Measurements from ENCODE around the gene MBP.

MBP gene

DNA sequence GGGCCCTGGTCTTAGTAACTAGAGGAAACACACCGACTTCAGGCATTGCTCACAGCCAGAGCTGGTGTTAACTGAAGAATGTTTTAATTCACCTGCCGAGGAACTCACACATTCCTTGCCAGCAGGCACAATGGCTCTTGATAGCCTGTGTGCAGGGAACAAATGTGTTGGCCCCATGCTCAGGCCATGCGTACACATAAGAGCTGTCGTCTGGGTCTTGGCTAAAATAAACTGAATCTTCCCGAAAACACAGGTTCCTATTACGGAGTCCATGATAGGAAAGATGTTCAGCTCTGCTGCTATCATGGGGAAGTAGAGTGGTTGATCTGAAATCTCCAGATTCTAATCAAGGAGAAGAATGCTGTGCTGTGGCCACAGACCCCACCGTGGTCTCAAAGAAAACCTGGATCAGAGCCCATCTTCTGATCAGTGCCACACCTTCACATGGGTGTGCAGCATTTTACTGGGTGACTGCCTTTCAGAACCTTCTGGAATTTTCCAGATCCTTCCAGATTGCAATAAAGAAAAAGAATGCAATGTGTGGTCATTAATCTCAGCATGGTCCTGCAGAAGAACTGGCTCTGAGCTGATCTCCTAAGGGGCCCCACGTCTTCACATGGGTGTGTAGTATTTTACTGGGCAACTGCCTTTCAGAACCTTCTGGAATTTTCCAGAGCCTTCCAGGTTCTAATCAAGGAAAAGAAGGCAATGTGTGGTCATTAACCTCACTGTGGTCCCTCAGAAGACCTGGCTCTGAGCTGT lies 17.2 kb downstream of the MBP start:
- ATAC-seq: no peak

DNA sequence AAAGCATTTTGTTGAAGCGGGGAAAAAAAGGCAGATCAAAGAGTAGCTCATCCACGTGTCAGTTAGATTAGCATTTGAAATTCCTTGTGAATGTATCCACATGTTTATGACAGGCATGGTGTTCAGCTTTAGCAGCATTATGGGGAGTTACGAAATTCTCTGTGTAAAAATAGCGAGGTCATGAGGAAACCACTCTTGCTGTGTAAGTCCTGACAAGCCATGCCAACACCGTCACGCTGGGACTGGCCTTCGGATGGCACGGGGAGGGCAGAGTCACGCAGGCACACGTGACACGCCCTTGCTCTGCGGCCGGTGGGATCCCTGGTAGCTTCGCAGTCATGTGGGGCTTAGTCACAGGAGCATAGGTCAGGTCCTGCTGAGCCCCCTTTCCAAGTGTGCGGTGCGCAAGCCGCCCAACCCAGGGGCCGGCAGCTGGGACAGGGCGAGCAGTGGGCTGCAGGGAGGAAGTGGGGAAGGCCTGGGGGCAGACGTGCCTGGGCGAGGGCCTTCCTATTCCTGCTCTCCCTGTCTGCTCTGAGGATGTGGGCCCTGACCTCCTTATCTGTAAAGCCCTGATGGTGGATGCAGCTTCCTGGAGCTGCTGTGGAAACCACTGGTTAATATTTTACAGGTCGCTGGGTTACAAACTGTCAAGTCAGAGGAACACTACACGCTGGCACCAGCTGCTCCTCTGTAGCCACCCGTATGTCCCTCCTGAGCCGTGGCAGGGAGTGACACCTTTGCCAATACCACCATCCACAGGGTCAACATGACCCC lies 18.0 kb downstream of the MBP start:
- ATAC-seq: no peak
- TF ChIP-seq ZNF70 (CRISPR knock-in tag; IDR thresholded peaks at IDR 0.05) (no peak), SNAI2 (CRISPR knock-in tag; IDR thresholded peaks at IDR 0.05) (no peak), ESRRG (CRISPR knock-in tag; IDR thresholded peaks at IDR 0.05) (no peak), ZFP30 (CRISPR knock-in tag; IDR thresholded peaks at IDR 0.05) (no peak), ARNTL (CRISPR knock-in tag; IDR thresholded peaks at IDR 0.05; ENCODE audit: borderline replicate concordance, low read depth) (no peak), ZC3H10 (CRISPR knock-in tag; IDR thresholded peaks at IDR 0.05) (no peak), ZFP3 (CRISPR knock-in tag; IDR thresholded peaks at IDR 0.05) (no peak), BACH2 (CRISPR knock-in tag; IDR thresholded peaks at IDR 0.05; ENCODE audit: borderline replicate concordance) (no peak), TCF4 (CRISPR knock-in tag; IDR thresholded peaks at IDR 0.05; ENCODE audit: borderline replicate concordance) (no peak), CSDC2 (CRISPR knock-in tag; IDR thresholded peaks at IDR 0.05) (no peak), ZNF565 (CRISPR knock-in tag; conservative IDR thresholded peaks at IDR 0.05; ENCODE audit: low read depth) (no peak), OSR1 (CRISPR knock-in tag; IDR thresholded peaks at IDR 0.05) (no peak), PPARA (CRISPR knock-in tag; IDR thresholded peaks at IDR 0.05; ENCODE audit: borderline replicate concordance) (no peak), GLIS3 (CRISPR knock-in tag; IDR thresholded peaks at IDR 0.05) (no peak), ISL1 (CRISPR knock-in tag; IDR thresholded peaks at IDR 0.05) (no peak)
- TF ChIP-seq, protein P1, sequence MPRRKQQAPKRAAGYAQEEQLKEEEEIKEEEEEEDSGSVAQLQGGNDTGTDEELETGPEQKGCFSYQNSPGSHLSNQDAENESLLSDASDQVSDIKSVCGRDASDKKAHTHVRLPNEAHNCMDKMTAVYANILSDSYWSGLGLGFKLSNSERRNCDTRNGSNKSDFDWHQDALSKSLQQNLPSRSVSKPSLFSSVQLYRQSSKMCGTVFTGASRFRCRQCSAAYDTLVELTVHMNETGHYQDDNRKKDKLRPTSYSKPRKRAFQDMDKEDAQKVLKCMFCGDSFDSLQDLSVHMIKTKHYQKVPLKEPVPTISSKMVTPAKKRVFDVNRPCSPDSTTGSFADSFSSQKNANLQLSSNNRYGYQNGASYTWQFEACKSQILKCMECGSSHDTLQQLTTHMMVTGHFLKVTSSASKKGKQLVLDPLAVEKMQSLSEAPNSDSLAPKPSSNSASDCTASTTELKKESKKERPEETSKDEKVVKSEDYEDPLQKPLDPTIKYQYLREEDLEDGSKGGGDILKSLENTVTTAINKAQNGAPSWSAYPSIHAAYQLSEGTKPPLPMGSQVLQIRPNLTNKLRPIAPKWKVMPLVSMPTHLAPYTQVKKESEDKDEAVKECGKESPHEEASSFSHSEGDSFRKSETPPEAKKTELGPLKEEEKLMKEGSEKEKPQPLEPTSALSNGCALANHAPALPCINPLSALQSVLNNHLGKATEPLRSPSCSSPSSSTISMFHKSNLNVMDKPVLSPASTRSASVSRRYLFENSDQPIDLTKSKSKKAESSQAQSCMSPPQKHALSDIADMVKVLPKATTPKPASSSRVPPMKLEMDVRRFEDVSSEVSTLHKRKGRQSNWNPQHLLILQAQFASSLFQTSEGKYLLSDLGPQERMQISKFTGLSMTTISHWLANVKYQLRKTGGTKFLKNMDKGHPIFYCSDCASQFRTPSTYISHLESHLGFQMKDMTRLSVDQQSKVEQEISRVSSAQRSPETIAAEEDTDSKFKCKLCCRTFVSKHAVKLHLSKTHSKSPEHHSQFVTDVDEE (CRISPR knock-in tag; IDR thresholded peaks at IDR 0.05): no peak
- TF ChIP-seq, protein P2, sequence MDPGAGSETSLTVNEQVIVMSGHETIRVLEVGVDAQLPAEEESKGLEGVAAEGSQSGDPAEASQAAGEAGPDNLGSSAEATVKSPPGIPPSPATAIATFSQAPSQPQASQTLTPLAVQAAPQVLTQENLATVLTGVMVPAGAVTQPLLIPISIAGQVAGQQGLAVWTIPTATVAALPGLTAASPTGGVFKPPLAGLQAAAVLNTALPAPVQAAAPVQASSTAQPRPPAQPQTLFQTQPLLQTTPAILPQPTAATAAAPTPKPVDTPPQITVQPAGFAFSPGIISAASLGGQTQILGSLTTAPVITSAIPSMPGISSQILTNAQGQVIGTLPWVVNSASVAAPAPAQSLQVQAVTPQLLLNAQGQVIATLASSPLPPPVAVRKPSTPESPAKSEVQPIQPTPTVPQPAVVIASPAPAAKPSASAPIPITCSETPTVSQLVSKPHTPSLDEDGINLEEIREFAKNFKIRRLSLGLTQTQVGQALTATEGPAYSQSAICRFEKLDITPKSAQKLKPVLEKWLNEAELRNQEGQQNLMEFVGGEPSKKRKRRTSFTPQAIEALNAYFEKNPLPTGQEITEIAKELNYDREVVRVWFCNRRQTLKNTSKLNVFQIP (CRISPR knock-in tag; IDR thresholded peaks at IDR 0.05; ENCODE audit: borderline replicate concordance, low read depth): no peak
- TF ChIP-seq, protein P3, sequence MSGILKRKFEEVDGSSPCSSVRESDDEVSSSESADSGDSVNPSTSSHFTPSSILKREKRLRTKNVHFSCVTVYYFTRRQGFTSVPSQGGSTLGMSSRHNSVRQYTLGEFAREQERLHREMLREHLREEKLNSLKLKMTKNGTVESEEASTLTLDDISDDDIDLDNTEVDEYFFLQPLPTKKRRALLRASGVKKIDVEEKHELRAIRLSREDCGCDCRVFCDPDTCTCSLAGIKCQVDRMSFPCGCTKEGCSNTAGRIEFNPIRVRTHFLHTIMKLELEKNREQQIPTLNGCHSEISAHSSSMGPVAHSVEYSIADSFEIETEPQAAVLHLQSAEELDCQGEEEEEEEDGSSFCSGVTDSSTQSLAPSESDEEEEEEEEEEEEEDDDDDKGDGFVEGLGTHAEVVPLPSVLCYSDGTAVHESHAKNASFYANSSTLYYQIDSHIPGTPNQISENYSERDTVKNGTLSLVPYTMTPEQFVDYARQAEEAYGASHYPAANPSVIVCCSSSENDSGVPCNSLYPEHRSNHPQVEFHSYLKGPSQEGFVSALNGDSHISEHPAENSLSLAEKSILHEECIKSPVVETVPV (CRISPR knock-in tag; IDR thresholded peaks at IDR 0.05): no peak

More for the DNA sequence above, 17.2 kb downstream of the MBP start:
- TF ChIP-seq ESRRG (CRISPR knock-in tag; IDR thresholded peaks at IDR 0.05) (no peak), PPARA (CRISPR knock-in tag; IDR thresholded peaks at IDR 0.05; ENCODE audit: borderline replicate concordance) (no peak), OSR1 (CRISPR knock-in tag; IDR thresholded peaks at IDR 0.05) (no peak), TCF4 (CRISPR knock-in tag; IDR thresholded peaks at IDR 0.05; ENCODE audit: borderline replicate concordance) (no peak), ZFP30 (CRISPR knock-in tag; IDR thresholded peaks at IDR 0.05) (no peak), RARB (CRISPR knock-in tag; IDR thresholded peaks at IDR 0.05) (no peak), ZNF8 (CRISPR knock-in tag; IDR thresholded peaks at IDR 0.05) (no peak), ZC3H10 (CRISPR knock-in tag; IDR thresholded peaks at IDR 0.05) (no peak), CSDC2 (CRISPR knock-in tag; IDR thresholded peaks at IDR 0.05) (no peak), SNAI2 (CRISPR knock-in tag; IDR thresholded peaks at IDR 0.05) (no peak), ARNTL (CRISPR knock-in tag; IDR thresholded peaks at IDR 0.05; ENCODE audit: borderline replicate concordance, low read depth) (no peak), BACH2 (CRISPR knock-in tag; IDR thresholded peaks at IDR 0.05; ENCODE audit: borderline replicate concordance) (no peak)
- TF ChIP-seq, protein P4, sequence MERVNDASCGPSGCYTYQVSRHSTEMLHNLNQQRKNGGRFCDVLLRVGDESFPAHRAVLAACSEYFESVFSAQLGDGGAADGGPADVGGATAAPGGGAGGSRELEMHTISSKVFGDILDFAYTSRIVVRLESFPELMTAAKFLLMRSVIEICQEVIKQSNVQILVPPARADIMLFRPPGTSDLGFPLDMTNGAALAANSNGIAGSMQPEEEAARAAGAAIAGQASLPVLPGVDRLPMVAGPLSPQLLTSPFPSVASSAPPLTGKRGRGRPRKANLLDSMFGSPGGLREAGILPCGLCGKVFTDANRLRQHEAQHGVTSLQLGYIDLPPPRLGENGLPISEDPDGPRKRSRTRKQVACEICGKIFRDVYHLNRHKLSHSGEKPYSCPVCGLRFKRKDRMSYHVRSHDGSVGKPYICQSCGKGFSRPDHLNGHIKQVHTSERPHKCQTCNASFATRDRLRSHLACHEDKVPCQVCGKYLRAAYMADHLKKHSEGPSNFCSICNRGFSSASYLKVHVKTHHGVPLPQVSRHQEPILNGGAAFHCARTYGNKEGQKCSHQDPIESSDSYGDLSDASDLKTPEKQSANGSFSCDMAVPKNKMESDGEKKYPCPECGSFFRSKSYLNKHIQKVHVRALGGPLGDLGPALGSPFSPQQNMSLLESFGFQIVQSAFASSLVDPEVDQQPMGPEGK (CRISPR knock-in tag; IDR thresholded peaks at IDR 0.05; ENCODE audit: borderline replicate concordance): no peak
- TF ChIP-seq, protein P1 (CRISPR knock-in tag; IDR thresholded peaks at IDR 0.05): no peak
- TF ChIP-seq, protein P3 (CRISPR knock-in tag; IDR thresholded peaks at IDR 0.05): no peak

All from SK-N-SH treated with all-trans-retinoic acid at 6 μM for 48 hours (cell line).